ENCODE data around the gene MAD1L1.

DNA sequence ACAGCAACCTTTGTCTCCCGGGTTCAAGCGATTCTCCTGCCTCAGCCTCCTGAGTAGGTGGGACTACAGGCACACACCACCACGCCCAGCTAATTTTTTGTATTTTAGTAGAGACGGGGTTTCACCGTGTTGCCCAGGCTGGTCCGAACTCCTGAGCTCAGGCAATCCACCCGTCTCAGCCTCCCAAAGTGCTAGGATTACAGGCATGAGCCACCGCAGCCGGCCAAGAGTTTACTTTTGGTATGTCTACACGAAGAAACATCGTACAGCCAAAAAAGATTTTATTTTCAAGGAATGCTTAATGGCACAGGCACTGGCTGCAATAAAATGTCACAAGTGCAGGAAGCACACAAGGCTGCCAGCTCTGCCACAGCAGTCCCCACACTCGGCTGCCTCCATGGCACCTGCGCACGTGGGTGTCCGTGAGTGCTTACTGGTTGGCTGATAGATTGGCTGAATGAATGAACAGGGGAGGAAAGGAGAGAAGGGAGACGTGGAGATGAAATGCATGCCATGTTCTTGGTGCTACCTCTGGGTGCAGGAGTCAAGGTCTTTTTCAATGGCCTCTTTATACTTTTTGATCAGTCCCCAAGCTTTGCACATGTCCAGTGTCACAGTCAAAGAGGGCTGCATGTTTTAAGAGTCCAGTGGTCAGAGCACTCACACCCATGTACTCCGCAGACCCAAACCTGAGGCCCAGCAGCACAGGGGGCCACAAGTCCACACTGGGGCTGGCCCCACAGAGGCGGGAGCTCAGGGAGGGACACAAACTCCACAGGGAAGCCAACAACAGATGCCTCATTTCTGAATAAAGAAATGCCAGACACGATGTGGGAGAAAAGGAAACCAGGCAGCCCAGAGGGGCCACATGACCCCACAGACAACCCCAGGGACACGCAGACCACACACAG is 198.2 kb downstream of the MAD1L1 start:
- TF ChIP-seq, protein P1, sequence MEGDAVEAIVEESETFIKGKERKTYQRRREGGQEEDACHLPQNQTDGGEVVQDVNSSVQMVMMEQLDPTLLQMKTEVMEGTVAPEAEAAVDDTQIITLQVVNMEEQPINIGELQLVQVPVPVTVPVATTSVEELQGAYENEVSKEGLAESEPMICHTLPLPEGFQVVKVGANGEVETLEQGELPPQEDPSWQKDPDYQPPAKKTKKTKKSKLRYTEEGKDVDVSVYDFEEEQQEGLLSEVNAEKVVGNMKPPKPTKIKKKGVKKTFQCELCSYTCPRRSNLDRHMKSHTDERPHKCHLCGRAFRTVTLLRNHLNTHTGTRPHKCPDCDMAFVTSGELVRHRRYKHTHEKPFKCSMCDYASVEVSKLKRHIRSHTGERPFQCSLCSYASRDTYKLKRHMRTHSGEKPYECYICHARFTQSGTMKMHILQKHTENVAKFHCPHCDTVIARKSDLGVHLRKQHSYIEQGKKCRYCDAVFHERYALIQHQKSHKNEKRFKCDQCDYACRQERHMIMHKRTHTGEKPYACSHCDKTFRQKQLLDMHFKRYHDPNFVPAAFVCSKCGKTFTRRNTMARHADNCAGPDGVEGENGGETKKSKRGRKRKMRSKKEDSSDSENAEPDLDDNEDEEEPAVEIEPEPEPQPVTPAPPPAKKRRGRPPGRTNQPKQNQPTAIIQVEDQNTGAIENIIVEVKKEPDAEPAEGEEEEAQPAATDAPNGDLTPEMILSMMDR (IDR thresholded peaks at IDR 0.05) = no peak
- TF ChIP-seq POLR2A (IDR thresholded peaks at IDR 0.05) = no peak
